ENCODE results near the gene MDGA2. TPM values are rescaled to one million over a fixed set of nuclear protein-coding genes. Genes with fewer than 3 reads are reported as not detected.

The MDGA2 gene
- polyA plus RNA-seq (2012; ENCODE audit: insufficient read depth, insufficient read length, low read depth): 0.91 TPM

DNA sequence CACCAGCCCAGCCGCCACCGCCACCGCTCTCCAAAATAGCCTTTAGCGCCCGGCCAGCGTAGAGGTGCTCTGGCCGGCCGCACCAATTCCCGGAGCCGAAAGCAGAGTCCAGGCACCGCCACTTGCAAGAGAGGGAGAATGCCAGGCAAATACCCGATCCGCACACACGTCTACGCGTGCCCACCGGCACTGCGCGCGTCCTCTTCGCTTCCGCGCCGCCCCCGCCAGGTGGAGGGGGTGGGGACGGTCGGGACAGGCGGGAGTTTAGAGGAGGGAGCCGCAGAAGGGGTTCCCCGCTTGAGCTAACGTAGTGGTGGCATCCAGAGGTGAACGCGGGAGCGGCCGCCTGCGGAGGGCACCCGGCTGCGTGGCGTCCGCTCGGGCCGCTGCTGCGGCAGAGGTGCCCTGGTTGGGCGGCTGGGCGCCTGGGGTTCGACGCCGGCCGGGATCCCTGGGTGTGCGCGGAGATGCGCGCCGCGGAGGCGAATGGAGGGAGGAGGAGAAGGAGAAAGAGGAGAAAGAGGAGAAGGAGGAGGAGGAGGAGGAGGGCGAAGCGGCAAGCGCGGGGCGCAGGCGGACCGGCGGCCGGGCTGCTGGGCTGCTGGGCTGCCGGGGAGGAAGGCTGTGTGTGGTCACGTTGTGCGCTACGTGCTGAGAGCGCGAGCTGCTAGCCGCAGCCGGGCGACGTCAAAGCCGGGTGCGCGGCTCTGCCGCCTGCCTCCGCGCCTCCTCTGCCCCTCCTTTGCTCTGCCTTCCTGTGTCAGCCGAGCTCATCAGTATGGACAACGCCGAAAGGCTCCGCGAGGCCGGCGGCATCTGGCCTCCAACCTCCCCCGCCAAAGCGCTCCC, at the start of gene MDGA2:
MDGA2 (minus strand) TSS at position 140 of the 849 bp plus-strand sequence.
- TF ChIP-seq, protein P1, sequence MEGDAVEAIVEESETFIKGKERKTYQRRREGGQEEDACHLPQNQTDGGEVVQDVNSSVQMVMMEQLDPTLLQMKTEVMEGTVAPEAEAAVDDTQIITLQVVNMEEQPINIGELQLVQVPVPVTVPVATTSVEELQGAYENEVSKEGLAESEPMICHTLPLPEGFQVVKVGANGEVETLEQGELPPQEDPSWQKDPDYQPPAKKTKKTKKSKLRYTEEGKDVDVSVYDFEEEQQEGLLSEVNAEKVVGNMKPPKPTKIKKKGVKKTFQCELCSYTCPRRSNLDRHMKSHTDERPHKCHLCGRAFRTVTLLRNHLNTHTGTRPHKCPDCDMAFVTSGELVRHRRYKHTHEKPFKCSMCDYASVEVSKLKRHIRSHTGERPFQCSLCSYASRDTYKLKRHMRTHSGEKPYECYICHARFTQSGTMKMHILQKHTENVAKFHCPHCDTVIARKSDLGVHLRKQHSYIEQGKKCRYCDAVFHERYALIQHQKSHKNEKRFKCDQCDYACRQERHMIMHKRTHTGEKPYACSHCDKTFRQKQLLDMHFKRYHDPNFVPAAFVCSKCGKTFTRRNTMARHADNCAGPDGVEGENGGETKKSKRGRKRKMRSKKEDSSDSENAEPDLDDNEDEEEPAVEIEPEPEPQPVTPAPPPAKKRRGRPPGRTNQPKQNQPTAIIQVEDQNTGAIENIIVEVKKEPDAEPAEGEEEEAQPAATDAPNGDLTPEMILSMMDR (IDR thresholded peaks at IDR 0.05; ENCODE audit: low read depth, low read length): no peak
- no peaks in the 10 kb centered on the region for H3K4me1 ChIP-seq
- H3K27me3 ChIP-seq: peaks cover 65% of the 10 kb centered on the region
- no peaks in the 10 kb centered on the region for H3K36me3 ChIP-seq
- DNase-seq: peak; percentile 42
- peak within 1 kb of the TSS; percentile 44 for H3K4me3 ChIP-seq (ENCODE audit: low read depth, low read length)
- no peaks in the 10 kb centered on the region for H3K9me3 ChIP-seq

DNA sequence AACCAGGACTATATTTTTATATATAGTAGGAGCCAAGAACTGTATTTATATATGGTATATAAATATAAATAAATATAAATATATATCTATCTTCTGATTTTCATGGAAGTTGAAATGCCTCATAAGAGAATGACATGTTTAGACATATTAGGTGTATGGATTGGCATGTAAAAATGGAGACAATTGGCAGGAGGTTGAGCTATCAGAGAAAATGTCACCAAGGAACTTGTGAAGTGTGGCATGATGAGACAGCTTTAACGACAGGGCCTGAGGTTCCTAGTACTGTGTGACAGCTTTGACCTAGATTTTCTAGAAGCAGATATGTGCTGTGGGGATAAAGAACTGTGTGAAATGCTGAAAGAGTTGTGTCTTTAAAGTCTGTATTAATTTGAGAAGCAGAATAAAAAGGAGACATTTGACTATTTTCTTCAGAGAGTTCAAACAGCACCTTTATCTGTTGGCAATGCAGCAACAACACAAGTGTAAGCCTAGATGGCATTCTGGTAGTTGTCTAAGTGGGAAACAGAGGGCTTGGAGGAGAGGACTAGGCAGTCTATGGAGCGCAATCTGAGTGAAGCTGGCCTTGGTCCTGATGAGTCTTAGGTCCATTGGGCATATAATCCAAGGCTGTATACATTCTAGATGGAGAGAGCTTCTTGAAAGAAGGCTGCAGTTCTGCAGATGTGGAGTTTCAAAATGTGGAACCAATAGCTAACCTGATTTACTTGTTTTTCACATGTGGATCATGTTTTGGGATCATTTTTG, 47.7 kb upstream of the MDGA2 start:
- Histone ChIP-seq H3K4me1 (no peaks in the 10 kb centered on the region), H3K9me3 (no peaks in the 10 kb centered on the region), H3K36me3 (no peaks in the 10 kb centered on the region), H3K4me3 (ENCODE audit: low read depth, low read length) (no peak overlapping the region), H3K27me3 (no peaks in the 10 kb centered on the region)
- TF ChIP-seq, protein P1 (IDR thresholded peaks at IDR 0.05; ENCODE audit: low read depth, low read length): no peak
- no peak for DNase-seq

DNA sequence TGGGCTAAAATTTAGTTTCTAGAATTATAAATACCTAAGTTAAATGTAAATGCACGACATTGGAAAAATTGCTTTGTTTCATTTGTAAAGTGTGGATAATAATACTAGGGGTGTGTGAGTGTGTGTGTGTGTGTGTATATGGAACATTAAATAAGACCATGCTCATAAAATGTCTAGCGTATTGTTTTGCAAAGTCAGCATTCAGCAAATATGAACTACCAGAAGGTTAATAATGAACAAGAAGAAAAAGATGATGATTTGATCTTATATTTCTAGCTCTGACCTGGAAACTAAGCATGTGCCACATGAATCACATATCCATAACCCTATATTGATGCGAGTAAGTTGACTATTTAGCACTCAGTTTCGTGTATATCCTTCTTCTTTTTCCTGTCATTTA, 44.9 kb upstream of the MDGA2 start:
- DNase-seq: no peak
- H3K9me3 ChIP-seq: no peaks in the 10 kb centered on the region; the same call in 1 of the 2 replicates
- no peak overlapping the region for H3K4me3 ChIP-seq (ENCODE audit: low read depth, low read length)
- no peaks in the 10 kb centered on the region for H3K27me3 ChIP-seq
- H3K4me1 ChIP-seq: no peaks in the 10 kb centered on the region
- TF ChIP-seq, protein P1 (IDR thresholded peaks at IDR 0.05; ENCODE audit: low read depth, low read length): no peak
- no peaks in the 10 kb centered on the region for H3K36me3 ChIP-seq

DNA sequence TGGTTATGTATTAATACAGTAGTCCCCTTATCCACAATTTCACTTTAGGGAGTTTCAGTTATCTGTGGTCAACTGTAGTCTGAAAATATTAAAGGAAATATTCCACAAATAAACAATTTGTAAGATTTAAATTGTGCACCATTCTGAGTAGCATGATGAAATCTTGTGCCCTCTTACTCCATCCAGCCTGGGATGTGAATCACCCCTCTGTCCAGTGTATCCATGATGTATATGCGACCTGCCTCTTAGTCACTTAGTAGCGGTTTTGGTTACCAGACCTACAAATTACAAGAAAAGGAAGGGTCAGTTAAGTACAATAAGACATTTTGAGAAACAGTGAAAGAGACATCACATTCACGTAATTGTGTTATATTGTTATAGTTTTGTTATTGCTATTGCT, 39.9 kb upstream of the MDGA2 start:
- Histone ChIP-seq H3K36me3 (no peaks in the 10 kb centered on the region), H3K4me3 (ENCODE audit: low read depth, low read length) (no peak overlapping the region), H3K9me3 (no peaks in the 10 kb centered on the region; the same call in 1 of the 2 replicates), H3K4me1 (no peaks in the 10 kb centered on the region), H3K27me3 (0 out of 2 replicates have a peak, but pooled peaks cover 4% of the 10 kb centered on the region)
- no peak for DNase-seq
- TF ChIP-seq, protein P1 (IDR thresholded peaks at IDR 0.05; ENCODE audit: low read depth, low read length): no peak

DNA sequence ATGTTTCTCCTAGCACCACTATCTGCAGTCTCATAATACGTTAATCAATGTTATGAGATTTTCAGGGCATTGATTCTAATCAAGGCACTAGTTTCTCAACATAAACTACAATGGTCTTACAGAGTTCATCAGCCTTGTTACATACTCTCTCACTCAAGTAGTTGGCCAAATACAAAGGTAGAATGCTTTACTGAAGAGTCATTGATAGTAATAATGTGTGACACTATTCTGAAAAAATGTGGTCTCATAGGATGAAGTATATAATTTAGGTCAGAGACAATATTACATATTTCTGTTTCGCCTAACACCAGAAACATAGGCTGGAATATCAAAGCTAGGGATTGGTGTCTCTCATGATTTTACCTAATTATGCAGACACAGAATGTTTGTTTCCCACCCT, 35.2 kb upstream of the MDGA2 start:
- Histone ChIP-seq H3K4me3 (ENCODE audit: low read depth, low read length) (no peak overlapping the region), H3K4me1 (no peaks in the 10 kb centered on the region), H3K36me3 (no peaks in the 10 kb centered on the region), H3K27me3 (0 out of 2 replicates have a peak, but pooled peaks cover 4% of the 10 kb centered on the region), H3K9me3 (no peaks in the 10 kb centered on the region)
- no peak for DNase-seq
- TF ChIP-seq, protein P1 (IDR thresholded peaks at IDR 0.05; ENCODE audit: low read depth, low read length): no peak

All from BE2C (cell line).